Stimulated activated CD8-positive, alpha-beta memory T cell treated with anti-CD3 and anti-CD28 coated beads, Interleukin-15, amount 100 ng/mL, for 4 hours (primary cell): ENCODE measurements around the gene SLC2A14.
"Not testable (repeated sequence)": the region's sequence is repeated elsewhere in the genome, so short reads cannot be mapped to it uniquely, and the experiment has no call there.

Source experiments
- DNase-seq, 2 donors: peaks; one replicate each; pipeline ENCODE4 v3.0.0-alpha.2; 2020; ENCODE audit warnings: low read depth in 2 of 2

SLC2A14 gene

GRCh38 chr12:7869137-7869536 is 3.6 kb downstream of the SLC2A14 start:
- DNase-seq = no peak

- DNase-seq = no peak
These were observed 4.3 kb downstream of the SLC2A14 start for GRCh38 chr12:7868391-7868790.

- no peak for DNase-seq
These were observed 8.0 kb downstream of the SLC2A14 start for GRCh38 chr12:7864601-7865150.

GRCh38 chr12:7862814-7863348 is 9.8 kb downstream of the SLC2A14 start:
- DNase-seq = not testable (repeated sequence)

- not testable (repeated sequence) for DNase-seq
These were observed 10.4 kb downstream of the SLC2A14 start for GRCh38 chr12:7862301-7862700.

- no peak for DNase-seq
These were observed 13.2 kb downstream of the SLC2A14 start for GRCh38 chr12:7859552-7859951.

GRCh38 chr12:7857971-7858370 is 14.7 kb downstream of the SLC2A14 start:
- no peak for DNase-seq

GRCh38 chr12:7856516-7856915 is 16.2 kb downstream of the SLC2A14 start:
- no peak for DNase-seq

- DNase-seq = no peak
These were observed 19.2 kb downstream of the SLC2A14 start for GRCh38 chr12:7853557-7853956.

- not testable (repeated sequence) for DNase-seq
These were observed 21.1 kb downstream of the SLC2A14 start for GRCh38 chr12:7851622-7852081.

- not testable (repeated sequence) for DNase-seq
These were observed 22.6 kb downstream of the SLC2A14 start for GRCh38 chr12:7850099-7850498.

GRCh38 chr12:7848098-7848422 is 24.7 kb downstream of the SLC2A14 start:
- DNase-seq = not testable (repeated sequence)

GRCh38 chr12:7847226-7848097 is 25.3 kb downstream of the SLC2A14 start:
- DNase-seq = not testable (repeated sequence)

GRCh38 chr12:7844116-7844515 is 28.6 kb downstream of the SLC2A14 start:
- DNase-seq = no peak

GRCh38 chr12:7843583-7843982 is 29.1 kb downstream of the SLC2A14 start:
- DNase-seq = not testable (repeated sequence)

GRCh38 chr12:7843149-7843548 is 29.6 kb downstream of the SLC2A14 start:
- DNase-seq = not testable (repeated sequence)

- DNase-seq = not testable (repeated sequence)
These were observed 30.3 kb downstream of the SLC2A14 start for GRCh38 chr12:7842444-7842843.

GRCh38 chr12:7839848-7840247 is 32.9 kb downstream of the SLC2A14 start:
- DNase-seq = not testable (repeated sequence)

- DNase-seq = not testable (repeated sequence)
These were observed 33.5 kb downstream of the SLC2A14 start for GRCh38 chr12:7839226-7839625.

GRCh38 chr12:7837366-7837765 is 35.3 kb downstream of the SLC2A14 start:
- no peak for DNase-seq

- no peak for DNase-seq
These were observed 36.9 kb downstream of the SLC2A14 start for GRCh38 chr12:7835766-7836165.

- DNase-seq = no peak
These were observed 37.6 kb downstream of the SLC2A14 start for GRCh38 chr12:7835116-7835515.

- no peak for DNase-seq
These were observed 38.0 kb downstream of the SLC2A14 start for GRCh38 chr12:7834701-7835100.
